HEK293 (cell line): ENCODE data around the gene PHPT1.
"Not testable (repeated sequence)": the region's sequence is repeated elsewhere in the genome, so short reads cannot be mapped to it uniquely, and the experiment has no call there.

Experiments
- CTCF ChIA-PET: fragments of 350-600 bp; formaldehyde crosslinking; extraction: SDS; loops from one replicate; lab custom pipeline; 2021; ENCODE audit warnings: antibody characterized with exemption; lab: Yijun Ruan, JAX
- POLR2A ChIA-PET: fragments of 300-600 bp; formaldehyde crosslinking; extraction: SDS; loops from one replicate; lab custom pipeline; 2020; ENCODE audit warnings: antibody characterized with exemption, inconsistent platforms; lab: Yijun Ruan, JAX
- H3K27ac ChIP-seq: fragments of 200-500 bp; sonication (Bioruptor generic); 2 replicates; pipeline ENCODE4 v1.5.1; 2014; ENCODE audit warnings: low read depth, low read length, control low read depth, inconsistent platforms; ENCODE audit errors: extremely low read depth
- H3K36me3 ChIP-seq, 2 experiments: fragments of 200-500 bp in 1 of 2; sonication (Bioruptor generic) in 1 of 2; 1 replicate in 1 of 2; 2 replicates in 1 of 2; pipeline ENCODE4 v1.5.1; 2014 to 2017; ENCODE audit warnings: inconsistent platforms in 2 of 2, low read length in 2 of 2; ENCODE audit not compliant: control insufficient read depth in 2 of 2, insufficient read depth in 1 of 2
- H3K4me1 ChIP-seq: fragments of 200-500 bp; sonication (Bioruptor generic); 2 replicates; pipeline ENCODE4 v1.5.1; 2014; ENCODE audit warnings: mild to moderate bottlenecking, low read length, inconsistent platforms; ENCODE audit not compliant: control insufficient read depth, insufficient read depth
- H3K4me3 ChIP-seq: 2 replicates; pipeline ENCODE4 v1.5.1; 2011; ENCODE audit warnings: low read depth, mild to moderate bottlenecking, control low read depth, low read length, moderate library complexity
- H3K9me3 ChIP-seq: fragments of 200-500 bp; sonication (Bioruptor generic); 2 replicates; pipeline ENCODE4 v1.5.1; 2014; ENCODE audit warnings: low read depth, low read length, inconsistent platforms; ENCODE audit not compliant: control insufficient read depth, insufficient read depth
- GLIS2 ChIP-seq: fragments of 450-650 bp; formaldehyde crosslinking; IDR thresholded peaks from 2 replicates; pipeline ENCODE4 v1.5.1; 2016; ENCODE audit warnings: missing biosample characterization, missing genetic modification characterization
- KLF16 ChIP-seq: fragments of 450-650 bp; formaldehyde crosslinking; IDR thresholded peaks from 2 replicates; pipeline ENCODE4 v1.5.1; 2017; ENCODE audit warnings: missing biosample characterization, missing genetic modification characterization
- KLF9 ChIP-seq: fragments of 450-650 bp; formaldehyde crosslinking; IDR thresholded peaks from 2 replicates; pipeline ENCODE4 v1.5.1; 2016; ENCODE audit warnings: missing biosample characterization, missing genetic modification characterization, low read depth
- WT1 ChIP-seq: fragments of 450-650 bp; formaldehyde crosslinking; IDR thresholded peaks from 2 replicates; pipeline ENCODE4 v1.5.1; 2016; ENCODE audit warnings: missing biosample characterization, missing genetic modification characterization
- ZBTB17 ChIP-seq: fragments of 450-650 bp; formaldehyde crosslinking; IDR thresholded peaks from 2 replicates; pipeline ENCODE4 v1.5.1; 2016; ENCODE audit warnings: missing biosample characterization, missing genetic modification characterization
- ZBTB48 ChIP-seq: fragments of 450-650 bp; formaldehyde crosslinking; IDR thresholded peaks from 2 replicates; pipeline ENCODE4 v1.5.1; 2016; ENCODE audit warnings: missing biosample characterization, missing genetic modification characterization
- ZEB2 ChIP-seq: fragments of 450-650 bp; formaldehyde crosslinking; IDR thresholded peaks from 2 replicates; pipeline ENCODE4 v1.5.1; 2016; ENCODE audit warnings: missing biosample characterization, missing genetic modification characterization
- ZFHX2 ChIP-seq: fragments of 450-650 bp; formaldehyde crosslinking; conservative IDR thresholded peaks from 2 replicates; pipeline ENCODE4 v1.5.1; 2016; ENCODE audit warnings: missing biosample characterization, missing genetic modification characterization
- ZFP37 ChIP-seq: fragments of 450-650 bp; formaldehyde crosslinking; IDR thresholded peaks from 2 replicates; pipeline ENCODE4 v1.5.1; 2016; ENCODE audit warnings: missing biosample characterization, missing genetic modification characterization
- ZFP69B ChIP-seq: fragments of 450-650 bp; formaldehyde crosslinking; IDR thresholded peaks from 2 replicates; pipeline ENCODE4 v1.5.1; 2016; ENCODE audit warnings: missing biosample characterization, missing genetic modification characterization
- ZNF629 ChIP-seq: fragments of 450-650 bp; formaldehyde crosslinking; IDR thresholded peaks from 2 replicates; pipeline ENCODE4 v1.5.1; 2017; ENCODE audit warnings: missing biosample characterization, missing genetic modification characterization
- ZSCAN30 ChIP-seq: fragments of 450-650 bp; IDR thresholded peaks from 2 replicates; pipeline ENCODE4 v1.5.1; 2018; ENCODE audit warnings: missing biosample characterization, mild to moderate bottlenecking, missing genetic modification characterization, moderate library complexity
- TF ChIP-seq, protein P1 (sequence below): fragments of 450-650 bp; formaldehyde crosslinking; IDR thresholded peaks from 2 replicates; pipeline ENCODE4 v1.5.1; 2016; ENCODE audit warnings: missing biosample characterization, missing genetic modification characterization
- TF ChIP-seq, protein P2 (sequence below): fragments of 450-650 bp; formaldehyde crosslinking; optimal IDR thresholded peaks from 2 replicates; pipeline ENCODE3; 2016; ENCODE audit warnings: missing biosample characterization, mild to moderate bottlenecking, missing genetic modification characterization
- TF ChIP-seq, protein P3 (sequence below): fragments of 450-650 bp; formaldehyde crosslinking; IDR thresholded peaks from 2 replicates; pipeline ENCODE4 v1.5.1; 2016; ENCODE audit warnings: missing biosample characterization, missing genetic modification characterization, borderline replicate concordance
- TF ChIP-seq, protein P4 (sequence below): fragments of 450-650 bp; formaldehyde crosslinking; IDR thresholded peaks from 2 replicates; pipeline ENCODE4 v1.5.1; 2016; ENCODE audit warnings: missing biosample characterization, missing genetic modification characterization

Gene PHPT1

DNA sequence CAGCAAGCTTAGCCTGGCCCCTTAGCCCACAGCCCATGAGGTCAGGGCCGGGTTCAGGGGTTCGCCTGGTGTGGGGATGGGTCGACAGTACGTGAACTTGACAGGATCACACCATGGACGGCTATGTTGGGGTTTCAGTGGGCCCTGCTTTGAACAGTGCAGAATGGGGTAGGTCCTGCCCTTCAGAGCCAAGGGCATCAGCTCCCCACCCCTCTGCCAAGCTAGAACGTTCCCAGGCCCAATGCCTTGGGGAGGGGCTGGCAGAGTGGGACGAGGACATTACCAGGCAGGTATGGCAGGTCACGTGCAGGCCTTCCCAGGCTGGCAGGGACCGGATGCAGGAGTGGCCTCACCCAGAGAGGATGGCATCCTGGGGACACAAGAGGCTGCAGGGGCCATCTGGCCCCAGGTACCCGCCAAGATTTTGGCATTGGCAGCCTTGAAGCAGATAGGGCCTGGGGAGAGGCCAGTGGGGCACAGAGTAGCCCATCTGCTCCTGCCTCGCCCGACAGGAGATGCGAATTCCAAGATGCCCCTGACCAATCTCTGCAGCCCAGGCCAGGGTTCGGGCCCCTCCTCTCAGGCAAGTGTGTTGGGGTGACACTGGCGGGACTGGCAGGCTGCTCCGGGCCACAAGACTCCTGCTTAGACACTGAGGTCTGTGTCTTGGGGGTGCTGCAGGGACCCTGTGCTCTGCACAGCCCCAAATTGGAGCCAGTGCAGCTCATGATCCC lies 7.4 kb upstream of the PHPT1 start (continued):
- TF ChIP-seq, protein P1, sequence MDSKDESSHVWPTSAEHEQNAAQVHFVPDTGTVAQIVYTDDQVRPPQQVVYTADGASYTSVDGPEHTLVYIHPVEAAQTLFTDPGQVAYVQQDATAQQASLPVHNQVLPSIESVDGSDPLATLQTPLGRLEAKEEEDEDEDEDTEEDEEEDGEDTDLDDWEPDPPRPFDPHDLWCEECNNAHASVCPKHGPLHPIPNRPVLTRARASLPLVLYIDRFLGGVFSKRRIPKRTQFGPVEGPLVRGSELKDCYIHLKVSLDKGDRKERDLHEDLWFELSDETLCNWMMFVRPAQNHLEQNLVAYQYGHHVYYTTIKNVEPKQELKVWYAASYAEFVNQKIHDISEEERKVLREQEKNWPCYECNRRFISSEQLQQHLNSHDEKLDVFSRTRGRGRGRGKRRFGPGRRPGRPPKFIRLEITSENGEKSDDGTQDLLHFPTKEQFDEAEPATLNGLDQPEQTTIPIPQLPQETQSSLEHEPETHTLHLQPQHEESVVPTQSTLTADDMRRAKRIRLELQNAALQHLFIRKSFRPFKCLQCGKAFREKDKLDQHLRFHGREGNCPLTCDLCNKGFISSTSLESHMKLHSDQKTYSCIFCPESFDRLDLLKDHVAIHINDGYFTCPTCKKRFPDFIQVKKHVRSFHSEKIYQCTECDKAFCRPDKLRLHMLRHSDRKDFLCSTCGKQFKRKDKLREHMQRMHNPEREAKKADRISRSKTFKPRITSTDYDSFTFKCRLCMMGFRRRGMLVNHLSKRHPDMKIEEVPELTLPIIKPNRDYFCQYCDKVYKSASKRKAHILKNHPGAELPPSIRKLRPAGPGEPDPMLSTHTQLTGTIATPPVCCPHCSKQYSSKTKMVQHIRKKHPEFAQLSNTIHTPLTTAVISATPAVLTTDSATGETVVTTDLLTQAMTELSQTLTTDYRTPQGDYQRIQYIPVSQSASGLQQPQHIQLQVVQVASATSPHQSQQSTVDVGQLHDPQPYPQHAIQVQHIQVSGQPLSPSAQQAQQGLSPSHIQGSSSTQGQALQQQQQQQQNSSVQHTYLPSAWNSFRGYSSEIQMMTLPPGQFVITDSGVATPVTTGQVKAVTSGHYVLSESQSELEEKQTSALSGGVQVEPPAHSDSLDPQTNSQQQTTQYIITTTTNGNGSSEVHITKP (tag by site-specific recombination): peak; percentile 85
- TF ChIP-seq, all 188 proteins: peak for 8; not testable (repeated sequence) for 180

DNA sequence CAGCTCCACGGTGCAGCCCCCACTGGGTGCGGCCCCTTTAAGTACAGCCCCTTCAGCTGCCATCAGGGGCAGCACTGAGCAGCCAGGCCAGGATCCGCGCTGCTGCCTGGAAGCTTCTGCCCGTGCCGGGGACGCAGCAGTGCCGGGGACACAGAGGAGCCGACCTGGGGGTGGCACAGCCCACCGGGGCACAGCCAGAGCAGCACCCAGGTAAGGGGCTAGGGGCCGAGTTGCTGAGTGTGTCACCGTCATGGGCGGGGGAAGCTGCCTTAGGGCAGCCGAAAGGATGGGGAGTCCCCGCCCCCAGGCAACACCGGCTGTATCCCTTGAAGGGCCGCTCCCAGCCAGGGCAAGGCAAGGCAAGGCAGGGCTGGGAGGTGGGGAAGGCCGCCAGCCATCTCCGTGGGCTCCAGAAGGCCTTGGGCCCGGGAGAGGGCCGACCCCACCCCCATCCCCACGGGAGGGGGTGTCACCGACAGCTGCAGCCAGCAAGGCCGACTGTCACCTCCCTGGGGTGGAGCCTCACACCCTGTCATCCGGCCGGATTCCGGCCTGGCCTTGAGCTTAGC lies 6.7 kb upstream of the PHPT1 start, which contains the start of gene AJM1:
AJM1 (plus strand) TSS at position 99 of the 569 bp plus-strand sequence. CDS start 1,937 bp downstream, outside the sequence.
- POLR2A ChIA-PET: interaction anchor here (0.6 to 3.7 kb wide), 11 partner anchors 16 to 381 kb away, joined by 3 to 17 read pairs (median 3); partner anchors contain the start of genes CLIC3, RABL6 and TRAF2
- CTCF ChIA-PET: interaction anchor here (0.6 to 3.6 kb wide), 40 partner anchors 9 to 1405 kb away, joined by 3 to 27 read pairs (median 4); partner anchors contain the start of genes C8G, LCN15, MAMDC4 and TMEM141
- H3K4me3 ChIP-seq: peak within 1 kb of the TSS; percentile 33
- H3K4me1 ChIP-seq, H3K9me3 ChIP-seq: not testable (repeated sequence)
- peaks cover 0 to 31% of the 10 kb centered on the region in 2 experiments; a peak in 1 of 3 replicates for H3K36me3 ChIP-seq
- peak within 1 kb of the TSS; percentile 3; the same call in 1 of the 2 replicates for H3K27ac ChIP-seq
- TF ChIP-seq ZFHX2 (tag by site-specific recombination) (peak; percentile 41; the same call in 1 of the 2 replicates), ZNF629 (peak; percentile 29; the same call in 1 of the 2 replicates), ZFP69B (tag by site-specific recombination) (peak; percentile 92), ZEB2 (tag by site-specific recombination) (peak; percentile 81; the same call in 1 of the 2 replicates), ZBTB48 (tag by site-specific recombination) (peak; percentile 89), KLF9 (tag by site-specific recombination) (peak; percentile 62), WT1 (tag by site-specific recombination) (peak; percentile 33; the same call in 1 of the 2 replicates), KLF16 (tag by site-specific recombination) (0 out of 2 replicates have a peak, but pooled peaks have one; percentile 51), ZSCAN30 (tag by site-specific recombination) (peak; percentile 74), ZBTB17 (tag by site-specific recombination) (peak; percentile 80), ZFP37 (tag by site-specific recombination) (peak; percentile 66; the same call in 1 of the 2 replicates), GLIS2 (peak; percentile 77)
- TF ChIP-seq, protein P2, sequence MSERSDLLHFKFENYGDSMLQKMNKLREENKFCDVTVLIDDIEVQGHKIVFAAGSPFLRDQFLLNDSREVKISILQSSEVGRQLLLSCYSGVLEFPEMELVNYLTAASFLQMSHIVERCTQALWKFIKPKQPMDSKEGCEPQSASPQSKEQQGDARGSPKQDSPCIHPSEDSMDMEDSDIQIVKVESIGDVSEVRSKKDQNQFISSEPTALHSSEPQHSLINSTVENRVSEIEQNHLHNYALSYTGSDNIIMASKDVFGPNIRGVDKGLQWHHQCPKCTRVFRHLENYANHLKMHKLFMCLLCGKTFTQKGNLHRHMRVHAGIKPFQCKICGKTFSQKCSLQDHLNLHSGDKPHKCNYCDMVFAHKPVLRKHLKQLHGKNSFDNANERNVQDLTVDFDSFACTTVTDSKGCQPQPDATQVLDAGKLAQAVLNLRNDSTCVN: peak; percentile 50
- TF ChIP-seq, protein P3, sequence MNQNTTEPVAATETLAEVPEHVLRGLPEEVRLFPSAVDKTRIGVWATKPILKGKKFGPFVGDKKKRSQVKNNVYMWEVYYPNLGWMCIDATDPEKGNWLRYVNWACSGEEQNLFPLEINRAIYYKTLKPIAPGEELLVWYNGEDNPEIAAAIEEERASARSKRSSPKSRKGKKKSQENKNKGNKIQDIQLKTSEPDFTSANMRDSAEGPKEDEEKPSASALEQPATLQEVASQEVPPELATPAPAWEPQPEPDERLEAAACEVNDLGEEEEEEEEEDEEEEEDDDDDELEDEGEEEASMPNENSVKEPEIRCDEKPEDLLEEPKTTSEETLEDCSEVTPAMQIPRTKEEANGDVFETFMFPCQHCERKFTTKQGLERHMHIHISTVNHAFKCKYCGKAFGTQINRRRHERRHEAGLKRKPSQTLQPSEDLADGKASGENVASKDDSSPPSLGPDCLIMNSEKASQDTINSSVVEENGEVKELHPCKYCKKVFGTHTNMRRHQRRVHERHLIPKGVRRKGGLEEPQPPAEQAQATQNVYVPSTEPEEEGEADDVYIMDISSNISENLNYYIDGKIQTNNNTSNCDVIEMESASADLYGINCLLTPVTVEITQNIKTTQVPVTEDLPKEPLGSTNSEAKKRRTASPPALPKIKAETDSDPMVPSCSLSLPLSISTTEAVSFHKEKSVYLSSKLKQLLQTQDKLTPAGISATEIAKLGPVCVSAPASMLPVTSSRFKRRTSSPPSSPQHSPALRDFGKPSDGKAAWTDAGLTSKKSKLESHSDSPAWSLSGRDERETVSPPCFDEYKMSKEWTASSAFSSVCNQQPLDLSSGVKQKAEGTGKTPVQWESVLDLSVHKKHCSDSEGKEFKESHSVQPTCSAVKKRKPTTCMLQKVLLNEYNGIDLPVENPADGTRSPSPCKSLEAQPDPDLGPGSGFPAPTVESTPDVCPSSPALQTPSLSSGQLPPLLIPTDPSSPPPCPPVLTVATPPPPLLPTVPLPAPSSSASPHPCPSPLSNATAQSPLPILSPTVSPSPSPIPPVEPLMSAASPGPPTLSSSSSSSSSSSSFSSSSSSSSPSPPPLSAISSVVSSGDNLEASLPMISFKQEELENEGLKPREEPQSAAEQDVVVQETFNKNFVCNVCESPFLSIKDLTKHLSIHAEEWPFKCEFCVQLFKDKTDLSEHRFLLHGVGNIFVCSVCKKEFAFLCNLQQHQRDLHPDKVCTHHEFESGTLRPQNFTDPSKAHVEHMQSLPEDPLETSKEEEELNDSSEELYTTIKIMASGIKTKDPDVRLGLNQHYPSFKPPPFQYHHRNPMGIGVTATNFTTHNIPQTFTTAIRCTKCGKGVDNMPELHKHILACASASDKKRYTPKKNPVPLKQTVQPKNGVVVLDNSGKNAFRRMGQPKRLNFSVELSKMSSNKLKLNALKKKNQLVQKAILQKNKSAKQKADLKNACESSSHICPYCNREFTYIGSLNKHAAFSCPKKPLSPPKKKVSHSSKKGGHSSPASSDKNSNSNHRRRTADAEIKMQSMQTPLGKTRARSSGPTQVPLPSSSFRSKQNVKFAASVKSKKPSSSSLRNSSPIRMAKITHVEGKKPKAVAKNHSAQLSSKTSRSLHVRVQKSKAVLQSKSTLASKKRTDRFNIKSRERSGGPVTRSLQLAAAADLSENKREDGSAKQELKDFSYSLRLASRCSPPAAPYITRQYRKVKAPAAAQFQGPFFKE (tag by site-specific recombination): 0 out of 2 replicates have a peak, but pooled peaks have one; percentile 19
- TF ChIP-seq, protein P4, sequence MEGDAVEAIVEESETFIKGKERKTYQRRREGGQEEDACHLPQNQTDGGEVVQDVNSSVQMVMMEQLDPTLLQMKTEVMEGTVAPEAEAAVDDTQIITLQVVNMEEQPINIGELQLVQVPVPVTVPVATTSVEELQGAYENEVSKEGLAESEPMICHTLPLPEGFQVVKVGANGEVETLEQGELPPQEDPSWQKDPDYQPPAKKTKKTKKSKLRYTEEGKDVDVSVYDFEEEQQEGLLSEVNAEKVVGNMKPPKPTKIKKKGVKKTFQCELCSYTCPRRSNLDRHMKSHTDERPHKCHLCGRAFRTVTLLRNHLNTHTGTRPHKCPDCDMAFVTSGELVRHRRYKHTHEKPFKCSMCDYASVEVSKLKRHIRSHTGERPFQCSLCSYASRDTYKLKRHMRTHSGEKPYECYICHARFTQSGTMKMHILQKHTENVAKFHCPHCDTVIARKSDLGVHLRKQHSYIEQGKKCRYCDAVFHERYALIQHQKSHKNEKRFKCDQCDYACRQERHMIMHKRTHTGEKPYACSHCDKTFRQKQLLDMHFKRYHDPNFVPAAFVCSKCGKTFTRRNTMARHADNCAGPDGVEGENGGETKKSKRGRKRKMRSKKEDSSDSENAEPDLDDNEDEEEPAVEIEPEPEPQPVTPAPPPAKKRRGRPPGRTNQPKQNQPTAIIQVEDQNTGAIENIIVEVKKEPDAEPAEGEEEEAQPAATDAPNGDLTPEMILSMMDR (tag by site-specific recombination): peak; percentile 94
- TF ChIP-seq, protein P1 (tag by site-specific recombination): peak; percentile 31
